ENCODE measurements around the gene LRP2.

Gene LRP2

GRCh38 chr2:169391236-169391635, 28.9 kb upstream of the LRP2 start:
- Histone ChIP-seq H3K36me3 (replicated peaks) (no peaks in the 10 kb centered on the region), H3K4me3 (ENCODE audit: low read depth, low read length) (no peak overlapping the region), H3K27me3 (replicated peaks) (no peaks in the 10 kb centered on the region), H3K27ac (no peak overlapping the region)
- no peak for DNase-seq
- in situ Hi-C loops (cut with HindIII; ENCODE audit: low pct_ligation_motif_present, low sequenced_read_pairs), result no loop called here
- TF ChIP-seq CTCF (IDR thresholded peaks at IDR 0.05; ENCODE audit: low read depth, low read length, missing control alignments), result no peak

DNA sequence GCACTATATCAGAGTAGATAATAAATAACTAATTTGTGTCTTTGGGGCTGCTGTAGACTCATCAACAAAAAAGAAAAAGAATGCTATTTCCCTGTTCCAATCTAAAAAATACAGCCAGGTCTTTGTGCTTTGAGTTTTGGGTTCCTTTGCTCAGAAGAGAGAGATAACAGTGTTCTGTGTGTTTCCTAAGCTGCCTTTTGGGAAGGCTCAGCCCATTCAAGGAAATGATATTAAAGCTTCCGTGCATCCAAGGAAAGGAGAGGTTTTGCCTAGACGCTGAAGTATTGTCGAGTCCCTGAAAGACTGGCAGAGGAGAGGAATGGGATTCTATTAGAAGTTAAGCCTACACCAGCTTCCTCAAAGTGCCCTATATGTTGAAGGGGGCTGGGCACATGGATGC, 25.8 kb upstream of the LRP2 start:
- no peak for DNase-seq
- H3K36me3 ChIP-seq (replicated peaks), result no peaks in the 10 kb centered on the region
- H3K27me3 ChIP-seq (replicated peaks), result no peaks in the 10 kb centered on the region
- no peak overlapping the region for H3K4me3 ChIP-seq (ENCODE audit: low read depth, low read length)
- no peak overlapping the region for H3K27ac ChIP-seq
- TF ChIP-seq CTCF (IDR thresholded peaks at IDR 0.05; ENCODE audit: low read depth, low read length, missing control alignments), result no peak
- in situ Hi-C loops (cut with HindIII; ENCODE audit: low pct_ligation_motif_present, low sequenced_read_pairs), result no loop called here

- Histone ChIP-seq H3K27ac (no peak overlapping the region), H3K27me3 (replicated peaks) (no peaks in the 10 kb centered on the region), H3K36me3 (replicated peaks) (no peaks in the 10 kb centered on the region), H3K4me3 (ENCODE audit: low read depth, low read length) (no peak overlapping the region)
- in situ Hi-C loops (cut with HindIII; ENCODE audit: low pct_ligation_motif_present, low sequenced_read_pairs), result no loop called here
- no peak for DNase-seq
- no peak for TF ChIP-seq CTCF (IDR thresholded peaks at IDR 0.05; ENCODE audit: low read depth, low read length, missing control alignments)
These were observed 24.4 kb upstream of the LRP2 start for GRCh38 chr2:169386722-169387121.

DNA sequence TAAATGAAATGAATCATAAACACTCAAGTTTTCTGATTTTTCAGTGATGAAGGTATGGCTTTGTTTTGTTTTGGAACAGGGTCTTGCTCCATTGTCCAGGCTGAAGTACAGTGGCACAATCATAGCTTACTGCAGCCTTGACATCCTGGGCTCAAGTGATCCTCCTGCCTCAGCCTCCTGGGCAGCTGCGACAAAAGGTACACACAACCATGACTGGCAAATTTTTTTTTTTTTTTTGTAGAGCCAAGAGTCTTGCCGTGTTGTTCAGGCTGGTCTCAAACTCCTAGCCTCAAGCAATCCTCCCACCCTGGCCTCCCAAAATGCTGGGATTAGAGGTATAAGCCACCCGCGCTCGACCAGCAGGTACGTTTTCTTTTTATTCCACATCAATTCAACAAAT, 22.5 kb upstream of the LRP2 start:
- in situ Hi-C loops (cut with HindIII; ENCODE audit: low pct_ligation_motif_present, low sequenced_read_pairs), result no loop called here
- Histone ChIP-seq H3K4me3 (ENCODE audit: low read depth, low read length) (no peak overlapping the region), H3K27ac (no peak overlapping the region), H3K27me3 (replicated peaks) (no peaks in the 10 kb centered on the region), H3K36me3 (replicated peaks) (no peaks in the 10 kb centered on the region)
- no peak for TF ChIP-seq CTCF (IDR thresholded peaks at IDR 0.05; ENCODE audit: low read depth, low read length, missing control alignments)
- no peak for DNase-seq

- H3K27me3 ChIP-seq (replicated peaks), result no peaks in the 10 kb centered on the region
- no peak overlapping the region for H3K27ac ChIP-seq
- H3K4me3 ChIP-seq (ENCODE audit: low read depth, low read length), result no peak overlapping the region
- no peak for TF ChIP-seq CTCF (IDR thresholded peaks at IDR 0.05; ENCODE audit: low read depth, low read length, missing control alignments)
- in situ Hi-C loops (cut with HindIII; ENCODE audit: low pct_ligation_motif_present, low sequenced_read_pairs), result no loop called here
- DNase-seq, result no peak
- H3K36me3 ChIP-seq (replicated peaks), result no peaks in the 10 kb centered on the region
These were observed 10.2 kb upstream of the LRP2 start for GRCh38 chr2:169372561-169372960.

- in situ Hi-C loops (cut with HindIII; ENCODE audit: low pct_ligation_motif_present, low sequenced_read_pairs), result no loop called here
- Histone ChIP-seq H3K36me3 (replicated peaks) (no peaks in the 10 kb centered on the region), H3K4me3 (ENCODE audit: low read depth, low read length) (no peak overlapping the region), H3K27me3 (replicated peaks) (peaks cover 31% of the 10 kb centered on the region), H3K27ac (no peak overlapping the region)
- DNase-seq, result no peak
- TF ChIP-seq CTCF (IDR thresholded peaks at IDR 0.05; ENCODE audit: low read depth, low read length, missing control alignments), result no peak
These were observed 3.7 kb upstream of the LRP2 start for GRCh38 chr2:169366066-169366465.
